H1 (cell line): ENCODE measurements around the gene SENP3. TPM values are rescaled to one million over a fixed set of nuclear protein-coding genes. Genes with fewer than 3 reads are reported as not detected.

Experiments
- CTCF ChIA-PET: fragments of 300-600 bp; sonication (Branson Sonifier 250); formaldehyde crosslinking; loops from one replicate; lab custom pipeline; 2021; ENCODE audit not compliant: partially characterized antibody; lab: Charles Lee
- POLR2A ChIA-PET: fragments of 300-600 bp; sonication (Branson Sonifier 250); formaldehyde crosslinking; loops from one replicate; lab custom pipeline; 2021; ENCODE audit warnings: inconsistent platforms; ENCODE audit not compliant: partially characterized antibody; lab: Charles Lee
- DNase-seq, 2 experiments: peaks; one replicate each; pipeline versions ENCODE4 v3.0.0 to v3.0.0-alpha.2; 2010 to 2022; ENCODE audit warnings: low spot score in 2 of 2, low read depth in 1 of 2, mixed read lengths in 1 of 2
- FAIRE-seq: peaks from 2 replicates; lab custom pipeline; 2011; peaks lifted over from hg19 to GRCh38; lab: Jason Lieb, UNC
- H2AFZ ChIP-seq: 2 replicates; pipeline ENCODE4 v1.8.1; 2012; ENCODE audit warnings: low read length, inconsistent platforms
- H2AK5ac ChIP-seq: 2 replicates; pipeline ENCODE4 v1.6.1; 2013; ENCODE audit warnings: low read depth, low read length
- H2BK120ac ChIP-seq: replicated peaks from 2 replicates; pipeline ENCODE3; 2013; ENCODE audit warnings: low read depth, low read length, inconsistent platforms
- H2BK12ac ChIP-seq: 2 replicates; pipeline ENCODE4 v1.6.1; 2013; ENCODE audit warnings: low read depth, low read length
- H2BK15ac ChIP-seq: 2 replicates; pipeline ENCODE4 v1.6.1; 2013; ENCODE audit warnings: low read length
- H2BK20ac ChIP-seq: 2 replicates; pipeline ENCODE4 v1.6.1; 2013; ENCODE audit warnings: low read length
- H2BK5ac ChIP-seq: 2 replicates; pipeline ENCODE4 v1.6.1; 2013; ENCODE audit warnings: low read depth, low read length
- H3K14ac ChIP-seq: 2 replicates; pipeline ENCODE4 v1.6.1; 2013; ENCODE audit warnings: inconsistent platforms; ENCODE audit not compliant: insufficient read length
- H3K18ac ChIP-seq: 2 replicates; pipeline ENCODE4 v1.6.1; 2013; ENCODE audit warnings: low read length; ENCODE audit errors: extremely low read depth
- H3K23ac ChIP-seq: 2 replicates; pipeline ENCODE4 v1.6.1; 2013; ENCODE audit warnings: inconsistent platforms; ENCODE audit not compliant: insufficient read length
- H3K23me2 ChIP-seq: 2 replicates; pipeline ENCODE4 v1.6.1; 2013; ENCODE audit warnings: low read depth, low read length
- H3K27ac ChIP-seq: 2 replicates; pipeline ENCODE4 v1.6.1; 2011; ENCODE audit warnings: low read depth, low read length, inconsistent platforms
- H3K27me3 ChIP-seq, 4 experiments: replicated peaks in 1 of 4; 1 replicate in 1 of 4; 2 replicates in 3 of 4; pipeline versions ENCODE4 v1.6.1 to v1.8.1; 2011 to 2013; ENCODE audit warnings: low read length in 3 of 4, mild to moderate bottlenecking in 3 of 4, inconsistent platforms in 2 of 4, mixed read lengths in 2 of 4, moderate library complexity in 1 of 4; ENCODE audit not compliant: control insufficient read depth in 3 of 4, insufficient read depth in 3 of 4; ENCODE audit errors: extremely low read depth in 1 of 4
- H3K36me3 ChIP-seq, 4 experiments: 2 replicates each; pipeline versions ENCODE4 v1.6.1 to v1.8.1; 2011 to 2013; ENCODE audit warnings: mild to moderate bottlenecking in 4 of 4, low read length in 3 of 4, moderate library complexity in 2 of 4, control low read depth in 1 of 4, inconsistent platforms in 1 of 4; ENCODE audit not compliant: insufficient read depth in 4 of 4, control insufficient read depth in 2 of 4
- H3K4ac ChIP-seq: replicated peaks from 2 replicates; pipeline ENCODE3; 2013; ENCODE audit warnings: low read length, low read depth, mixed read lengths, inconsistent platforms; ENCODE audit not compliant: insufficient read length
- H3K4me1 ChIP-seq, 4 experiments: replicated peaks in 1 of 4; 1 replicate in 1 of 4; 2 replicates in 3 of 4; pipeline versions ENCODE4 v1.6.1 to v1.8.1; 2011 to 2013; ENCODE audit warnings: low read length in 3 of 4, inconsistent platforms in 2 of 4, mixed read lengths in 1 of 4; ENCODE audit not compliant: insufficient read depth in 4 of 4, control insufficient read depth in 3 of 4
- H3K4me2 ChIP-seq, 2 experiments: 2 replicates each; pipeline versions ENCODE4 v1.6.1 to v1.8.1; 2011 to 2013; ENCODE audit warnings: low read depth in 2 of 2, low read length in 2 of 2, control low read depth in 1 of 2, inconsistent platforms in 1 of 2, mild to moderate bottlenecking in 1 of 2; ENCODE audit not compliant: insufficient read depth in 1 of 2
- H3K4me3 ChIP-seq, 4 experiments: fragments of 200-600, 300-600 bp in 1 of 4; sonication (generic), shearing (Covaris generic), sonication (Bioruptor Twin) in 1 of 4; 2 replicates each; pipeline versions ENCODE4 v1.5.1 to v1.8.1; 2011 to 2016; ENCODE audit warnings: low read length in 4 of 4, low read depth in 3 of 4, control low read depth in 2 of 4, inconsistent platforms in 2 of 4, mild to moderate bottlenecking in 2 of 4, mixed read lengths in 1 of 4, moderate library complexity in 1 of 4; ENCODE audit not compliant: insufficient read depth in 2 of 4; ENCODE audit errors: extremely low read depth in 1 of 4
- H3K56ac ChIP-seq: replicated peaks from 2 replicates; pipeline ENCODE3; 2013; ENCODE audit warnings: low read depth, mild to moderate bottlenecking, mixed read lengths, low read length, inconsistent platforms; ENCODE audit not compliant: insufficient read length
- H3K79me1 ChIP-seq: 2 replicates; pipeline ENCODE4 v1.6.1; 2013; ENCODE audit warnings: low read depth, low read length, control low read depth
- H3K79me2 ChIP-seq, 2 experiments: 2 replicates each; pipeline versions ENCODE4 v1.6.1 to v1.8.1; 2012 to 2013; ENCODE audit warnings: low read length in 2 of 2, mild to moderate bottlenecking in 2 of 2, inconsistent platforms in 1 of 2; ENCODE audit not compliant: insufficient read depth in 2 of 2, control insufficient read depth in 1 of 2
- H3K9ac ChIP-seq, 4 experiments: replicated peaks in 1 of 4; 1 replicate in 1 of 4; 2 replicates in 3 of 4; pipeline versions ENCODE4 v1.6.1 to v1.8.1; 2011 to 2013; ENCODE audit warnings: low read depth in 3 of 4, low read length in 3 of 4, control low read depth in 2 of 4, mild to moderate bottlenecking in 2 of 4, moderate library complexity in 2 of 4, inconsistent platforms in 1 of 4; ENCODE audit errors: extremely low read depth in 1 of 4
- H3K9me3 ChIP-seq, 2 experiments: 2 replicates each; pipeline versions ENCODE4 v1.6.1 to v1.8.1; 2012 to 2013; ENCODE audit warnings: mild to moderate bottlenecking in 2 of 2, moderate library complexity in 2 of 2, control low read depth in 1 of 2, inconsistent platforms in 1 of 2, low read depth in 1 of 2, low read length in 1 of 2, mixed read lengths in 1 of 2; ENCODE audit not compliant: insufficient read depth in 2 of 2
- H4K20me1 ChIP-seq, 2 experiments: replicated peaks in 1 of 2; 2 replicates each; pipeline versions ENCODE3 to v1.8.1; 2011 to 2013; ENCODE audit warnings: inconsistent platforms in 2 of 2, low read length in 2 of 2, mild to moderate bottlenecking in 1 of 2; ENCODE audit not compliant: insufficient read depth in 2 of 2, control insufficient read depth in 1 of 2
- H4K5ac ChIP-seq: 2 replicates; pipeline ENCODE4 v1.6.1; 2013; ENCODE audit warnings: low read length, low read depth, mixed read lengths, inconsistent platforms; ENCODE audit not compliant: insufficient read length
- H4K8ac ChIP-seq: 2 replicates; pipeline ENCODE4 v1.8.0; 2013; ENCODE audit warnings: mild to moderate bottlenecking, moderate library complexity, low read length, inconsistent platforms; ENCODE audit not compliant: insufficient read depth; ENCODE audit errors: extremely low read depth
- H4K91ac ChIP-seq: replicated peaks from 2 replicates; pipeline ENCODE3; 2013; ENCODE audit warnings: low read length, mixed read lengths, inconsistent platforms; ENCODE audit not compliant: insufficient read length
- BACH1 ChIP-seq: IDR thresholded peaks from 2 replicates; pipeline ENCODE4 v1.6.1; 2012; ENCODE audit warnings: low read length, improper control_type of control experiment
- CBX8 ChIP-seq: fragments of 300-800, 300-1000 bp; sonication (generic); IDR thresholded peaks from 2 replicates; pipeline ENCODE4 v1.7.1; 2016; ENCODE audit warnings: low read depth, low read length, borderline replicate concordance
- CEBPB ChIP-seq: IDR thresholded peaks from 2 replicates; pipeline ENCODE4 v1.6.1; 2012; ENCODE audit warnings: low read depth, low read length
- CHD2 ChIP-seq: IDR thresholded peaks from 2 replicates; pipeline ENCODE4 v1.6.1; 2012; ENCODE audit warnings: low read length, improper control_type of control experiment
- CREB1 ChIP-seq: IDR thresholded peaks from 2 replicates; pipeline ENCODE4 v1.6.1; 2012; ENCODE audit warnings: inconsistent platforms
- CTBP2 ChIP-seq: IDR thresholded peaks from 2 replicates; pipeline ENCODE4 v1.7.0; 2011; ENCODE audit warnings: borderline replicate concordance, mild to moderate bottlenecking, moderate library complexity, mixed read lengths, low read length; ENCODE audit not compliant: insufficient read depth, insufficient read length
- GTF2F1 ChIP-seq: IDR thresholded peaks from 2 replicates; pipeline ENCODE4 v1.6.1; 2012; ENCODE audit warnings: low read depth, low read length, improper control_type of control experiment, borderline replicate concordance
- JUN ChIP-seq: IDR thresholded peaks from 2 replicates; pipeline ENCODE4 v1.6.1; 2011; ENCODE audit warnings: low read depth, mild to moderate bottlenecking, improper control_type of control experiment, low read length
- JUND ChIP-seq: IDR thresholded peaks from 2 replicates; pipeline ENCODE4 v1.6.1; 2011; ENCODE audit warnings: mild to moderate bottlenecking, improper control_type of control experiment, low read length
- PHF8 ChIP-seq: fragments of 200-600 bp; sonication (generic); conservative IDR thresholded peaks from 2 replicates; pipeline ENCODE4 v1.7.1; 2012; ENCODE audit warnings: low read depth, mild to moderate bottlenecking, inconsistent platforms, low read length, moderate library complexity
- SAP30 ChIP-seq: fragments of 300-600 bp; sonication (generic); IDR thresholded peaks from 2 replicates; pipeline ENCODE4 v1.7.1; 2012; ENCODE audit warnings: low read length, moderate library complexity, mild to moderate bottlenecking, inconsistent platforms; ENCODE audit not compliant: insufficient read depth, insufficient replicate concordance
- SP1 ChIP-seq: IDR thresholded peaks from 2 replicates; pipeline ENCODE4 v1.6.1; 2011; ENCODE audit warnings: low read depth, low read length
- SUZ12 ChIP-seq: fragments of 200-600 bp; sonication (generic); IDR thresholded peaks from 2 replicates; pipeline ENCODE4 v1.6.1; 2012; ENCODE audit warnings: mild to moderate bottlenecking, inconsistent platforms, low read length, moderate library complexity, mixed read lengths
- WGBS, 2 experiments: shearing (Covaris generic) in 1 of 2; methylation state at CpG; one replicate each; pipeline versions ENCODE4 v1.1.6 to v1.1.7; 2013 to 2015; ENCODE audit warnings: low lambda C conversion rate in 2 of 2, mixed read lengths in 2 of 2, inconsistent platforms in 1 of 2, low coverage in 1 of 2, missing lambda C conversion rate in 1 of 2; ENCODE audit not compliant: insufficient replicate concordance in 2 of 2, insufficient coverage in 1 of 2, insufficient read length in 1 of 2; ENCODE audit errors: extremely low coverage in 1 of 2, missing lambda C conversion rate in 1 of 2; 5-methylcytosine and 5-hydroxymethylcytosine counted together
- polyA plus RNA-seq, 7 experiments: library from polyadenylated mRNA; depleted of rRNA in 3 of 7; stranded (reverse) in 5 of 7; unstranded in 2 of 7; fragments of >200 nt in 5 of 7; fragments of 200-250 nt in 2 of 7; gene quantifications; 1 replicate in 5 of 7; 2 replicates in 1 of 7; 4 replicates in 1 of 7; pipeline versions ENCODE4 v1.2.1 to v1.2.3, GENCODE V29; 2011 to 2013; ENCODE audit warnings: missing spikeins in 2 of 7, mixed read lengths in 2 of 7
- total RNA-seq: library from RNA; stranded (reverse); fragmentation: NEBNext Ultra II Directional; extraction: Animal tissue kit (Norgen Biotek cat#: 25700); gene quantifications from 2 replicates; pipeline ENCODE4 v1.2.1, GENCODE V29; 2021

The SENP3 gene
- total and polyA plus RNA-seq, 2 of the 8 experiments (the other 6 are each of a cell fraction or from before 2014, with no cell fraction given), result 86.2 to 129 TPM

- H3K4ac ChIP-seq, result no peak overlapping the region
- H3K79me1 ChIP-seq, result no peaks in the 10 kb centered on the region
- CTCF ChIA-PET, result interaction anchor here (0.6 to 12.7 kb wide), 4 partner anchors 8 to 95 kb away, joined by 3 to 251 read pairs (median 8); no protein-coding TSS in a partner anchor
- H2BK12ac ChIP-seq, result no peak overlapping the region
- POLR2A ChIA-PET, result interaction anchor here (1.2 to 37.5 kb wide), 4 partner anchors 8 to 68 kb away, joined by 3 to 1144 read pairs (median 4); partner anchors contain the start of genes CD68, MPDU1 and SOX15
- no peak for TF ChIP-seq BACH1
- TF ChIP-seq JUN, result no peak
- TF ChIP-seq JUND, result no peak
- TF ChIP-seq PHF8, result no peak
- TF ChIP-seq GTF2F1, result no peak
- TF ChIP-seq CREB1, result no peak
- TF ChIP-seq CHD2, result no peak
- TF ChIP-seq SUZ12, result no peak
- no peak for TF ChIP-seq CTBP2
- TF ChIP-seq SAP30, result no peak
- TF ChIP-seq CBX8, result no peak
- no peak for TF ChIP-seq CEBPB
- no peak for TF ChIP-seq SP1
- H3K56ac ChIP-seq, result no peak overlapping the region
- H3K23ac ChIP-seq, result no peak overlapping the region
- H3K9ac ChIP-seq, result no peak overlapping the region
- no peak overlapping the region for H3K27ac ChIP-seq
- no peak overlapping the region for H2BK15ac ChIP-seq
- H2BK20ac ChIP-seq, result no peak overlapping the region
- no peak overlapping the region for H2AFZ ChIP-seq
- peaks cover 0 to 7% of the 10 kb centered on the region in 2 experiments for H4K20me1 ChIP-seq
- no peak overlapping the region for H3K18ac ChIP-seq
- no peak overlapping the region for H3K14ac ChIP-seq
- peaks cover 6% of the 10 kb centered on the region; the same call in 1 of the 2 replicates for H3K23me2 ChIP-seq
- H4K5ac ChIP-seq, result no peak overlapping the region
- H3K79me2 ChIP-seq, result no peaks in the 10 kb centered on the region
- H4K8ac ChIP-seq, result no peak overlapping the region
- FAIRE-seq (no peak), DNase-seq (no peak)
- peaks cover 0 to 5% (median 3%) of the 10 kb centered on the region in 4 experiments; a peak in 4 of 7 replicates for H3K27me3 ChIP-seq
- no peaks in the 10 kb centered on the region for H3K36me3 ChIP-seq
- no peak overlapping the region for H2AK5ac ChIP-seq
- H3K9me3 ChIP-seq, result no peaks in the 10 kb centered on the region
- no peak overlapping the region for H3K4me3 ChIP-seq
- 89% methylated on average over 6 of the region's 6 CpGs; no CpG with 5 or more reads in 1 of the 2 experiments for WGBS, 2 experiments
- no peak overlapping the region for H3K4me2 ChIP-seq
- H3K4me1 ChIP-seq, result peaks cover 3 to 16% (median 9%) of the 10 kb centered on the region in 4 experiments; a peak in 6 of 7 replicates
- H4K91ac ChIP-seq, result no peak overlapping the region
- H2BK5ac ChIP-seq, result no peak overlapping the region
- H2BK120ac ChIP-seq, result no peak overlapping the region
These were observed 9.1 kb upstream of the SENP3 start for GRCh38 chr17:7552621-7553051.
